GM19035 (cell line): ENCODE data around the gene OIP5.
"Not testable (repeated sequence)": the region's sequence is repeated elsewhere in the genome, so short reads cannot be mapped to it uniquely, and the experiment has no call there.

Source experiments
- ATAC-seq: cut with Tn5 transposase; IDR thresholded peaks from one replicate; pipeline ENCODE4 v1.9.1; 2021; ENCODE audit not compliant: unreplicated experiment

Gene OIP5

DNA sequence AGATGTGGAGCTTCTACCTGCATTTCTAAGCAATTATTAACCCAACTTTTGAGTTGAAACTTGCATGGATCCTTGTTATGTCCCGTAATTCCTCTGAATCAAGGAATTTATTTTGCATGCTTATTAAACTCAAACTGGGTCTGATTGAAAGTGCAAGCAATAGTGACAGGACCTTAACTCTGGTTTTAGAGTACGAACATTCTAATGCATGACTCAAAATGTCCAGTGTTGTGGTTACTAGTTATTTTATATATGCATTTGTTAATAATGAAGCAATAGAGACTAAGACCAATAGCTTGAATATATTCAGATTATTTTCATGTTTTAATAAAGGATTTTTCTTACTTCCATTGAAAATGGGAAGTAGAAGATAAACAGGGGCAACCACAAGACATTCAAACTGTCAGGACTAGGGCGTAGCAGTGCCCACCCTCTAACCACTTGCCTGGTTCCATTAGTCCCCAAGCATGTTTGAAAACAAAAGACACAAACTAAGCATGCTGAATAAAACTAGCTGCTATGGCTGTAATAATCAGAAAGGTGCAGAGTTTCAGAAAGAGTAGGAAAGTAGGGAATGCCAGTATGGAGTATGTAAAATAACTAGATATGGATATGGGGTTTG is 28.1 kb downstream of the OIP5 start:
- ATAC-seq = no peak

DNA sequence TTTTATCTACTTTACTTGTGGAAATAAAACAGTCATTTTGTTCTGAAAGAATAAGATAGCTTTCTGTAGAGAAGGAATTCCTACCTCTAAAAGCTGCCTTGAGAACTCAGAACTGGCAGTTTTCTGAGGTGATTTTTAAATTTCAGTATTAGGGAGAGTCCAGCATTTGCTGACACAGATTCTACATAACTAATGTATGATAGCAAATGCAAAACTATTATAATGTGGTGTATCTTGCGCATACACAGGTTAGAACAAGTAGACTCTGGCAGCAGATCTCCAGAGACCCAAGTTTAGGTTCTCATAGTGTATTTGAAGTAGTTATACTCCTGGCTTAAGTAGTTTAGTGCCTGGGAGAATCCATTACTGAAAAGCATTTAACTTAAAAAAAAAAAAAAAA is 30.8 kb downstream of the OIP5 start:
- no peak for ATAC-seq

DNA sequence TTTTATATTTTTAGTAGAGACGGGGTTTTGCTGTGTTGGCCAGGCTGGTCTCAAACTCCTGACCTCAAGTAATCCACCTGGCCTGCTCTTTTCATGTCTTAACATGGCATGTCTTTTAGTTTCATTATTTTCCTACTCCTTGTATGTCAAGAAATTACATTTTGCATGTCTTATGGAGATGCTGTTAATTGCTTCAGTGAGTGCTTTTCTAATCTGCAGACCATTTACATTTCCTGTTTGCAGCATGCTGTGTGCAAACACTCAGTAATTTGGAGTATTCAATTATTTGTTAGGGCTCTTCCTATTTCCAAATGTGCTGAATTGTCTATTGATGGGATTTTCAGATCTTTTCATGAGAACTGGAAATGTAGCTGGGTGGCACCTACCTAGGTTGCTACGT is 31.3 kb downstream of the OIP5 start:
- ATAC-seq = not testable (repeated sequence)

DNA sequence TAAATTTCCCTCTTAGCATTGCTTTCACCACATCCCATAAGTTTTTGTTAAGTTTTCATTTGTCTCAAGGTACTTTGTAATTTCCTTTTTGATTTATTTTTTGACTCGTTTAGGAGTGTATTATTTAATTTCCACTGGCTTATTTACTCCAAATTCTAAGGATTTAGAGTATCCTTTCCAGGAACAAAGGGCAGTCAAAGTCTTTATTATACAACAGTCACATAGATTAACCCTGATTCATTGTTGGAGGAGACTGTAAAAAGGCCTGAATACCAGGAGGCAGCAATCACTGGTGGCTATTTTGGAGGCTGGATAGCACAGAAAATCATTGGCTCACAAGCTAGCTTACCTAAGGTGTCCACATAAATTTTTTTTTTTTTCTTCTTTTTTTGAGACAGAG is 39.9 kb downstream of the OIP5 start:
- ATAC-seq = no peak

DNA sequence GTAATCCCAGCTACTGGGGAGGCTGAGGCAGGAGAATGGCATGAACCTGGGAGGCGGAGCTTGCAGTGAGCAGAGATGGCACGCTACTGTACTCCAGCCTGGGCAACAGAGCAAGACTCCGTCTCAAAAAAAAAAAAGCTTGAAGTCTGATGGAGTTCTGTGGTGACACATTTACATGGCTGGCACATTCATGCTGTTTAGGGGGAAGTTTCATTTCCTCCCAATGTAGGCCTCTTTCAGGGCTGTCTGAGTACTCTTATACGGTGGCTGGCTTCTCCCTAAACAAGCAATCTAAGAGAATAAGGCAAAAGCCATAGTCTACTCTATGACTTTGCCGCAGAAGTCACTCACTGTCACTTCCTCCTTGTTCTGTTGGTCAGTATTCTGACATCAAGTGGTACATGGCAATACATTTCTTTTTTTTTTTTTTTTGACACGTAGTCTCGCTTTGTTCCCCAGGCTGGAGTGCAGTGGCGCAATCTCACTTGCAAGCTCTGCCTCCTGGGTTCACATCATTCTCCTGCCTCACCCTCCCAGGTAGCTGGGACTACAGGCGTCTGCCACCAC is 41.2 kb downstream of the OIP5 start:
- ATAC-seq = no peak

DNA sequence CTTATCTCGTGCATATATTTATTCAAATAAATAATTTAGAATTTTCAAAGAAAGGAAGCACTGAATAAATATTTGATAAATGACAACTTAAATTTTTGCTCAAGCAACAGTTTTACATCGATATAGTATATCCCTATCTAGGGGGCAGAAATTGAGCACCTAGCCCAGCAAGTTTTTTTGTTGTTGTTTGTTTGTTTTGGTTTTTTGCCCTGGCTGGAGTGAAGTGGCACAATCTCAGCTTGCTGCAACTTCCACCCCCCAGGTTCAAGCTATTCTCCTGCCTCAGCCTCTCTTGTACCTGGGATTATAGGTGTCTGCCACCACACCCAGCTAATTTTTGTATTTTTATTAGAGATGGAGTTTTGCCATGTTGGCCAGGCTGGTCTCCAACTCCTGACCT is 42.4 kb downstream of the OIP5 start:
- ATAC-seq = no peak

DNA sequence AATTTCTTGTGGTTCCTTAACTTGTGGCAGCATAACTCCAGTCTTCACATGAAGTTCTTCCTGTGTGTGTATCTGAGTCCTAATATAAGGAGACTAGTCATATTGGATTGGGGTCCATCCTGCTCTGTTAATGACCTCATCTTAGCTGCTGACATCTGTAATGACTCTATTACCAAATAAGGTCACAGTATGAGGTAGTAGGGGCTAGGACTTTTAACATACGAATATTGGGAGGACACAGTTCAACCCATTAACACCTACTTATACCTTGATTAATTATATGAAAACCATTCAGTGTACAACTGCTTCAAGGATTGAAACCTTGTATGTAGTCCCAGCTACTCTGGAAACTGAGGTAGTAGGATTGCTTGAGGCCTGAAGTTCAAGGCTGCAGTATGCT is 43.9 kb downstream of the OIP5 start:
- ATAC-seq = no peak

DNA sequence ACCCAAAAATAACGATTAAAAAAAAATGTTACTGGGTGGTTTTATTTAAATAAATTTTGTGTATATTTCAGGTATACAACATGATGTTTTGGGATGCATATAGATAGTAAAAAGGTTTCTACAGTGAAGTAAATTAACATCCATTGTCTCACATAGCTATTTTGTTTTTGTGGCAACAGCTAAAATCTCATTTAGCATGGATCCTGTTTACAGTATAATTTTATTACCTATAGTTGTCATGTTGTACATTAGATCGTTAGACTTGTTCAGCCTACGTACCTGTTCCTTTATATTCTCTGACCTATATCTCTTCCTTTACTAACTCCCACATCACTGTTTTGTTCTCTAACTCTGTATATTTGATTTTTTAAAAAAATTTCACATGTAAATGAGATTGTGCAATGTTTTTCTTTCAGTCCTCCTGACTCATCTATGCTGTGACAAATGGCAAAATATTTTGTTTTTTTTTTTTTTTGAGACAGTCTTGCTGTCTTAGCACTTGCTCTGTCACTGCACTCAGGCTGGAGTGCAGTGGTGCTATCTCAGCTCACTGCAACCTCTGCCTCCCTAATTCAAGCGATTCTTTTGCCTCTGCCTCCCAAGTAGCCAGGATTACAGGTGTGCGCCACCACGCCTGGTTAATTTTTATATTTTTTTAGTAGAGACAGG is 45.6 kb downstream of the OIP5 start:
- no peak for ATAC-seq

DNA sequence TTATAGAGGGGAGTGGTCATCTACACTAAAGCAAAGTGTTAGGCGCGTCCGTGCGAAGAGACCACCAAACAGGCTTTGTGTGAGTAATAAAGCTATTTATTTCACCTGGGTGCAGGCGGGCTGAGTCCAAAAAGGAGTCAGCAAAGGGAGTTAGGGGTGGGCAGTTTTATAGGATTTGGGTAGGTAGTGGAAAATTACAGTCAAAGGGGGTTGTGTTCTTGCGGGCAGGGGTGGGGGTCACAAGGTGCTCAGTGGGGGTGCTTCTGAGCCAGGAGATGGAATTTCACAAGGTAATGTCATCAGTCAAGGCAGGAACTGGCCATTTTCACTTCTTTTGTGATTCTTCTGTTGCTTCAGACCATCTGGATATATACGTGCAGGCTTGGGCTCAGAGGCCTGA is 47.1 kb downstream of the OIP5 start:
- ATAC-seq = no peak

DNA sequence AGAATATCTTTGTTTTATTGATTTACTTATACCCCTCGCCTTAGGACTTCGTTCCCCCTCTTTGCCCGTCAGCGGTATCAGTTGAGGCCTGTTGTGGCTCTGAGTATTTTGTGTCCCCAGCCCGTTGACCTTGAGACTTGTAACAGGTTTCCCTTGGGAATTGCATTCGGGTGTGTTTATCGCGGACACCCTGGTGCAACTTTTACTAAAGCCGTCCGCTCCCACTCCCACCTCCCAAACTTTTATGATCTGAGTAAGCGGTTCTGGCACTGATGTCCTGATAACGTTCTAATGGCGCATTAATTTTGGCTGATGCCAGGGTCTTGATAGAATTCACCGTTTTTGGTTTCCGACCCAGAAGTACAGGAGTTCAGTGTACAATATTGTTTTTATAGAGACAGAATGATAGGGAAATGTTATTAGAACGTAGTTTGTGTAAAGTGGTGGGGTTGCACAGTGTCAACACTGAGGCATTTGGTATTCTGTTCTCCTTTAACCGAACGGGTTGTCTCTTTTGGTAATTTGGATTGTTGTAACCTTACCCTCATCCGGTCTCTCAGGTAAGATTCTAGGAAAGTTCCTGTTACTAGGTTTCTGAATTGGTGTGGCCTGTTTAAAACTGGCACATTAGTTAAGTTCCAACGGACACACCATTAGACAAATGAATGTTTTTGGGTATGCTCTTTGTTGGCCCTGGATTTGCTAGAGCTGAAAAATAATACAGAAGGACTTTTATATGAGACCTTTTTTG is 47.8 kb downstream of the OIP5 start:
- no peak for ATAC-seq

DNA sequence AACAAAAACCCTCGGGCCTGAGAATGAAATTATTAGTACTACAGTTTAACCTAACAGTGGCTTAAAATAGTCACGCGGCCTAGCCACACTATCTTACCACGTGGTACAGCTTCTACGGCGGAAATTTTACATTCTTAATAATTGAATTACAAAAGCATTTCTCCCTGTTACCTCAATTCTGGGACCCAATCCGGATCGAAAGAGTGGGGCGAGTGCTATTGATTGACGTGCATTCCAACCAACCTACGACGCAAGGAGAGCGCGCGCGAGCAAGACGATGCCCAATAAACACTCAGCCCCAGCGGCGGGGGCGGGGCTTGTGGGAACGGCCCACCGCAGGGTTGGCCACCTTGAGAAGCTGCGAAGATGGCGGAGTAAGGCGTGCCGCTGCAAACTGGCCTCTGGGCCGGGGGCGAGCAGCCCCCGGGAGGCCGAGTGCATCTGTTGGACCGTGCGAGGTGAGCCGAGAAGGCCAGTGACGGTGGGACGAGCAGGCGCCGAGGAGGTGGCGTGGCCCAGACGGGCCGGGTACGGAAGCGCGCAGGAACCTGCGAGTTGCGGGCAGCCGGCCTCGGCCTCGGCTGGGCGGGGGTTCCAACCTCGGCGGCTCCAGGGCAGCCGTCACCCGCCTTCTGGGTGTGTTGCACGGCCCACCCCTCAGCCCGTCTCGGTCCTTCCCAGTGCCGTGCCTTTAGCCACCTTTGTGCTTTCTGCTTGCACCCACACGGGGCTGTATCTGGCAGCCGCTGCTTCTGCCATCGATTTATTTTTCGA is 48.6 kb downstream of the OIP5 start:
- peak; percentile 95 for ATAC-seq

DNA sequence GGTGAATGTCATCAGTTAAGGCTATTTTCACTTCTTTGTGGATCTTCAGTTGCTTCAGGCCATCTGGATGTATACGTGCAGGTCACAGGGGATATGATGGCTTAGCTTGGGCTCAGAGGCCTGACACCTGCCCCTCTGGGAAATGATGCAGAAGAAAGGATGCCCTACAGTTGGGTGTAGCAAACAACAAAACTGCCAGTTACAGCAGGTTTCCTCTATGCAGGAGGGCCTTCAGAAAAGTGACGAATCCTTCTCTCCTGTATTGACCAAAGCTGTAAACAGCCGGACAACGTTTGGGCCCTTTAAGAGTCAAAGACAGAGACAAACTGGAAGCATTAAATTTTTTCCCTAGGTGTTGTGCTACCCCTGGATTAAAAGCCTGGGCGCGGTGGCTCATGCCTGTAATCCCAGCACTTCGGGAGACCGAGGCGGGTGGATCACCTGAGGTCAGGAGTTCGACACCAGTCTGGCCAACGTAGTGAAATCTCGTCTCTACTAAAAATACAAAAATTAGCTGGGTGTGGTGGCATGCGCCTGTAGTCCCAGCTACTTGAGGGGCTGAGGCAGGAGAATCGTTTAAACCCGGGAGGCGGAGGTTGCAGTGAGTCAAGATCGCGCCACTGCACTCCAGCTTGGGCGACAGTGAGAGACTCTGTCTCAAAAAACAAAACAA is 49.3 kb downstream of the OIP5 start:
- ATAC-seq = not testable (repeated sequence)

DNA sequence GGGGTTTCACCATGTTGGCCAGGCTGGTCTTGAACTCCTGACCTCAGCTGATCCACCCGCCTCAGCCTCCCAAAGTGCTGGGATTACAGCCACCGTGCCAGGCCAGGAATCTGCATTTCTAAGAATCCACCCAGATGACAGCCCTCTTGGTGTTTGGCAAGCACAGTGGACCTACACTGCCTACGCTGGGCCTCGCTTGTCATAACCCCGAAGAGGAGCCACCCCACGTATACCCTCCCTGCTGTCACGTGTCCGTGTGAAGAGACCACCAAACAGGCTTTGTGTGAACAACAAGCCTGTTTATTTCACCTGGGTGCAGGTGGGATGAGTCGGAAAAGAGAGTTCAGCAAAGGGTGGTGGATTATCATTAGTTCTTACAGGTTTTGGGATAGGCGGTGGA is 50.0 kb downstream of the OIP5 start:
- not testable (repeated sequence) for ATAC-seq

DNA sequence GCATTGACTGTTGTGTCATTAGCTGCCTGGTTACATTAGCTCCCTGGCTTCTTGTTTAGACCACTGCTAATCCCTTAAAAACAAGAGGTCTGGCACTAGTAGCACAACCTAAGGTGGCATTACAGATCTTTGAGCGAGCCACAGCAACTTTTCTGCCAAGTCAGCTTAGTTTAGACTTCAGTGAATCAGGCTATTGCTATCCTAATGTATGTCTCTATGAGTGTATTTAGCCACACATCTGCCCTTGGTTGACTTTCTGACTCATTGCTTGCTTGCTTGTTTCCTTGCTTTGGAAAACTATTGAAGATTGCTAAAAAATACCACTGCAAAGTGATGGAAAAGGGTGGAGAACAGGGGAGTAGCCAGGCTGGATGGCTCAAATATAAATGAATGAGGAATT is 51.2 kb downstream of the OIP5 start:
- no peak for ATAC-seq

DNA sequence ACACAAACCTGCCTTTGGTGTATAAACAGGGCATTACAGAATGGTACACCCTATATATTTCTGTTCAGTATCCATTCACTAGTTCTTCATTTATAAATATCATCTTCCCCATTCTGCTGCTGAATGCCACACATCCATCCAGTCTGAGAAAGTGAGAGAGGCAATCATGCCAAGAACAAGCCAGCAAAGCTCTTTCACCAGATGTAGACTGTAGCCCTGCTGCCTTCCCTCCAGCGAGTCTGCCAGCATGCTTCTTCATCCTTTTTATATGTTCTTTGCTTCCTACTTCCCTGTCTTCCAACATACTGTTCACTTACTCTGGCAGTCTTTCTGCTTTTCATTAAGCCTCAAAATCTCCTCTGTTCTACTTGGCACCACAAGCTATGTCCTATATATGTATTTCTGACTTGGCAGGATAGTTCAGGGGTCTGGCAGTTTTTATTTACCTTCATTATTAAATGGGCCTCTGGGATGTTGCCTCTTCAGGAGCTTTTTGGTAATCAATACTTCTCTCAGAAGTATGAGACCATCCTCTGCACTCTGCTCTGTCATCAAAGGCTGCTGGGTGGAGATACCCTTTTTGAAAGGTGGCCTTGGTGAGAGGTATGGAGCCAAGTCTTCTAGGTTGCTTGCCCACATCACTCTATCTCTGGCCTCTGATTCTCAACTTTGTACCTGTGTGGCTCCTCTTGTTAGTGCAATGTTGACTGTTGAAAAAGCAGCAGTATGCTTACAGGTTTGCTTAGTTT is 52.7 kb downstream of the OIP5 start:
- no peak for ATAC-seq

DNA sequence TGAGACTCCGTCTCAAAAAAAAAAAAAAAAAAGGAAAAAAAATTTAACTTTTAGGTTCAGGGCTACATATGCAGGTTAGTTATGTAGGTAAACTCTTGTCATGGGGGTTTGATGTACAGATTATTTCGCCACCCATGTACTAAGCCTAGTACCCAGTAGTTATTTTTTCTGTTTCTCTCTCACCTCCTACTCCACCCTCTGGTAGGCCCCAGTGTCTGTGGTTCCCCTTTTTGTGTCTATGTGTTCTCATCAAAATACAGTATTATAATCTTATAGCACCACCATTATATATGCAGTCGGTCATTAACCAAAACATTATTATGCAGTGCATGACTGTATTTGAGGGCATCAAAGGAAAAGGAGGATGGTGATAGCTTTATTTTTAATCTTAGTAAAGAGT is 54.1 kb downstream of the OIP5 start:
- ATAC-seq = no peak

DNA sequence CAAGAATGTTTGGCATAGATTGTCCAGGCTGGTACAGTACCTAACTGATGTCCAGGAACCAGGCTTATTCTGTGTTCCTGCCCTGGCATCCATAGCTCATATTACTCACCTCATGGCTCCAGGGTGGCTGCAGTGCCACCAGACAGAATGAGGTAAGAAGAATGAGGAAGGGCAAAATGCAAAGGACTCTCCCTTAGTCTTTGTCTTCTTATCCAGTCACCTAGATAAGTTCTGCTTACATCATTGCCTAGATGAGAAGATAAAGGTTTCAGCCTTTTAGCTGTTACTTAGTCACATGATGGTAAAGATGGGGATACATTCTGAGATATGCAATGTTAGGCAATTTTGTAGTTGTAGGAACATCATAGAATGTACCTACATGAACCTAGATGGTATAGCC is 55.6 kb downstream of the OIP5 start:
- ATAC-seq = no peak

DNA sequence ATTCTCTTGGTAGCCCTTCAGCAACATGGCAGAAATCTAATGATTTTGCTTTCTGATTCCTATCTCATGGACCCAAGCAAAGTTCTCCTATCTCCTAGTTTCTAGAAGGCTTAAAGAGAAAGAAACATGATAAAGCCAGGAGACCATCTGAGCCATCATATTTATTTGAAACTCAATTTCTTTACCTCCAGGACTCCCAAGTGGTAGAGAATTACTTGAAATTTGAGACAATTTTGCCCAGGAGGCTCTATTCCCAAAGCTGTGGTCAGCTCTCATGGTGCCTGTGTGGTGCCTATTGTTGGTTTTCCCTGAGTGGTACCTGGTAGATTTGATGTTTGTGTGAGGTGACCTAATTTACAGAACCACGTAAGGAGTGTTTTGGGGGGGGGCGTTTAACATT is 62.5 kb downstream of the OIP5 start:
- no peak for ATAC-seq

DNA sequence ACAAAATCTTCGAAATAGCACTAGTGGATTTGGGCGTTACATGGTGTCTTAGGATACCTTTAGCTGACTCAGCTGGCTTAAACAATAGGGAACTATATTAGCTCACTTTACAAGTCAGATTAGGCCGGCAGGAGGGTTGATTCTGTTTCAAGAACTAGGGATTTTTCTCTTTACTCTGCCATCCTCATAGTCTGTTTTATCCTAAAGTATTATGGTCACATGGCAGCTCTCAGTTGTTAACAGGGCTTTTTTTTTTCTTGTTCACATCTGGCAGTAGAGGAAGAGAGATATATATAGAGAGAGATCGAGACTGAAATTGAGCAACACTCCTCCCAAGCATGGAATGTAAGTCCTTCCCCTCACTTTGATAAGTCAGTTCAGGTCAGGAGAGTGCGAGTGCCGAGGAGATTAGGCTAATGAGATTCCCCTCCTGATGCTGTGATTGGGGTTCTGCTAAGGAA is 68.5 kb downstream of the OIP5 start:
- ATAC-seq = no peak

DNA sequence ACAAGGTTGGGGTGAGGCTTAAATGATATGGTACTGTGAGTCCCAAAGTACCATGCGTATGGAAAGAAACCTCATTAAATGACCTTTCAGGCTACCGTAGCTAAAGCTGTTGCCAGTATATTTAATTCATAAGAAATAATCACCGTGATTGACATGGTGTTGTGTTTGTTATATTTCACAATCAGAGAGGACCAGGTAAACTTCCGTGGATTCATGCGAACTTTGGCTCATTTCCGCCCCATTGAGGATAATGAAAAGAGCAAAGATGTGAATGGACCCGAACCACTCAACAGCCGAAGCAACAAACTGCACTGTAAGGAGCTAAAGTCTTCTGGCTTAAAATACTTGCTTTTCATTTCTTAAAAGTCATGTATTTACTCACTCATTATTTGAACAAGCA is 69.8 kb downstream of the OIP5 start:
- ATAC-seq = no peak
